Small intestine (tissue), 7 donors: ENCODE data around the gene KCNN3. TPM values are rescaled to one million over a fixed set of nuclear protein-coding genes. Genes with fewer than 3 reads are reported as not detected.
A peak's percentile ranks its signal among the peaks of the same experiment; 100 is the strongest.

ENCODE experiments used
- DNase-seq, 2 donors: peaks; one replicate each; pipeline versions ENCODE4 v3.0.0 to v3.0.0-alpha.2; 2013
- FAIRE-seq: peaks from 2 replicates; lab custom pipeline; 2012; peaks lifted over from hg19 to GRCh38; lab: Jason Lieb, UNC
- H3K27ac ChIP-seq, 3 donors: one replicate each; pipeline ENCODE4 v1.5.1; 2013; ENCODE audit warnings: low read length in 2 of 3, mild to moderate bottlenecking in 2 of 3, control low read depth in 1 of 3, inconsistent platforms in 1 of 3, low read depth in 1 of 3, moderate library complexity in 1 of 3
- H3K27me3 ChIP-seq, 3 donors: one replicate each; pipeline ENCODE4 v1.6.1; 2013; ENCODE audit warnings: low read length in 3 of 3, inconsistent platforms in 1 of 3; ENCODE audit not compliant: control insufficient read depth in 3 of 3, insufficient read depth in 3 of 3
- H3K36me3 ChIP-seq, 3 donors: one replicate each; pipeline ENCODE4 v1.6.1; 2013; ENCODE audit warnings: low read length in 3 of 3, inconsistent platforms in 1 of 3, low read depth in 1 of 3, mild to moderate bottlenecking in 1 of 3, moderate library complexity in 1 of 3; ENCODE audit not compliant: control insufficient read depth in 3 of 3, insufficient read depth in 2 of 3
- H3K4me1 ChIP-seq, 3 donors: one replicate each; pipeline ENCODE4 v1.6.1; 2013; ENCODE audit warnings: low read length in 2 of 3, inconsistent platforms in 1 of 3, low read depth in 1 of 3, mild to moderate bottlenecking in 1 of 3, moderate library complexity in 1 of 3; ENCODE audit not compliant: control insufficient read depth in 3 of 3, insufficient read depth in 2 of 3
- H3K4me3 ChIP-seq, 3 donors: one replicate each; pipeline ENCODE4 v1.5.1; 2013; ENCODE audit warnings: low read length in 3 of 3, control low read depth in 1 of 3, inconsistent platforms in 1 of 3, low read depth in 1 of 3, mild to moderate bottlenecking in 1 of 3, moderate library complexity in 1 of 3
- H3K9me3 ChIP-seq, 2 donors: one replicate each; pipeline ENCODE4 v1.6.1; 2013; ENCODE audit warnings: low read depth in 1 of 2, low read length in 1 of 2; ENCODE audit not compliant: control insufficient read depth in 2 of 2, insufficient read depth in 1 of 2
- WGBS, 3 donors: extraction: QIAGEN DNeasy Blood & Tissue Kit; methylation state at CpG; one replicate each; pipeline ENCODE4 v1.1.7; 2013; 5-methylcytosine and 5-hydroxymethylcytosine counted together
- polyA plus RNA-seq, 4 donors: library from polyadenylated mRNA; stranded (reverse) in 3 of 4; unstranded in 1 of 4; fragments of 200-250 nt in 3 of 4; fragments of 120-200 nt in 1 of 4; gene quantifications; one replicate each; pipeline versions ENCODE4 v1.2.1 to v1.2.3, GENCODE V29; 2013
- donor health status: healthy with polysubstance abuse.
- donor health status: control.
- donor health status: control.
- donor health status: Bipolar disorder and iron deficiency.
- donor health status: healthy.

Gene KCNN3
- polyA plus RNA-seq, 4 donors = 0.27 to 1.6 (median 0.94) TPM

DNA sequence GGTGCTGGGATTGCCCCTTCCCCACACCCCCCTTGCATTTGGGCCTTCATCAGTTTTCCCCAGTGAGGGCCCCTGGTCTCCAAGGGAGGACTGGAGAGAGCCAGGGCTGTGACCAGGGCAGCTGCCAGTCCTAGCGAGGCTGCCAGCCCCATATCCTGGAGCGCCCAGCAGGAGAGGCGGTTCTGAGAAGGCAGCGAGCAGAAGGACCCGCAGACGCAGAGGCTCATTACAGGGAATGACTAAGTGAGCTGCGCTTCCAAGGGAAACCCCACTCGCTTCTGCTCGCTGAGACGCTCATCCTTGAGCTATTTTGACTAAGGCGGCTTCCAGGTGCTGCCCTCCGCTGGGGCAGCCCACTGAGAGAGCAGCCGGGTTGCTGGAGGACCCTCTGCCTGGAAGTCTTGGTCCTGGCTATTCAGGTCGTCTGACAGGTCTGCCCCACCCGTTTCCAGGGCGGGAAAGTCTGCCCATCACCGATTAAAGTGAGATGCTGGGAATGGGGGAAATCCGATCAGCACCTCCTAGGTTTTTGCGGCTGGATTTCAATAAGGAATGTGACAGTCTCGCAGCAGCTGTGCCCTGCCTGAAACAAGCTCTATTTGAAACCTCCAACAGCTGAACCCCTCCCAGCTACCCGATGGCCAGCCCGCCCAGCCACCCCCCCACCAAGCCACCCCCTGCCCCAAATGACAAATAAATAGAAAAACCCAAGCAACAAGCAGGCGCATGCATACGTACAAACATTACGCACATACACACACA lies 2.8 kb downstream of the KCNN3 start:
- WGBS, 3 donors = 17 to 26% (median 21%) methylated on average over 25 of the region's 25 CpGs
- H3K36me3 ChIP-seq = no peaks in the 10 kb centered on the region
- FAIRE-seq = no peak
- no peaks in the 10 kb centered on the region for H3K9me3 ChIP-seq
- peaks cover 0 to 9% (median 0%) of the 10 kb centered on the region in 3 donors for H3K4me1 ChIP-seq
- peak overlapping the region in 1 of 3 donors; percentile 5 for H3K27ac ChIP-seq
- DNase-seq = no peak
- peaks cover 0 to 56% (median 6%) of the 10 kb centered on the region in 3 donors for H3K27me3 ChIP-seq
- peak overlapping the region in 1 of 3 donors; percentile 41 for H3K4me3 ChIP-seq

DNA sequence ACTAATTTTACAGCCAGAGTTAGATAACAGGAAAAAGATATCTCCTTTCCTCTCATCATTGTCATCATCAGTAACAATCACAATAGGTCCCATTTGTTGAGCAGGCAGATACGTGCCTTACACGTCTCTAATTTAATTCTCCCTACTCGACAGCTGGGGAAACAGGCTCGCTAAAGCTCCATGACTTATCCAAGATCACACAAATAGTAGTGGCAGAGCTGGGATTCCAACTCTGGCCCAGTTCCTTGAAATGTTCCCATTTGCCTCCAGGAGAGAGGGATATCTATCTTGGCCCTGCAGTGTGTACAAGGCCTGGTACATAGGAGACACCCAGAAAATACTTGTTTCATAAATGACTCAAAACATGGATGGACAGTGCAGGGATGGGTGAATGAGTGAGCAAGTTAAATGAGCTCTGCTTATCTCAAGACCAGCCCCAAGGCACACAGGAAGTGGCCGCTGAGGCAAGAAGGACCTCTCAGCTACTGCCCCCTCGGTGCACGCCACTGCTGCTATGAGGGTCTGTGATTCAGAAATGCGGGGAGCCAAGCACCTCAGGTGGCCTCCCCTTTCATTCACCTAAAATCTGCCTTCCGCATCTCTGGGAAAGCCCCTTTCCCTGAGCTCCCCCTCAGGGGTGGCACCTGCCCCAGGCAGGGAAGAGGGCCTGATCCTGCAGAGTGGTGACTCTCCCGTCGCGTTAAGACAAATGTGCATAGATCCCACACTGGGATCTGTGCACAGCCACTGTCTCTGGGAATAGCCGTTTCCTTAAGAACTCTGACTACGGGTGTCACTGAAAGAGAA lies 3.6 kb downstream of the KCNN3 start:
- no peaks in the 10 kb centered on the region for H3K9me3 ChIP-seq
- peak overlapping the region in 1 of 3 donors; percentile 26 for H3K4me3 ChIP-seq
- H3K4me1 ChIP-seq = peaks cover 0 to 9% (median 0%) of the 10 kb centered on the region in 3 donors
- WGBS, 3 donors = 76 to 81% (median 79%) methylated on average over 14 of the region's 14 CpGs
- H3K27ac ChIP-seq = no peak overlapping the region
- DNase-seq = no peak
- no peak for FAIRE-seq
- H3K36me3 ChIP-seq = no peaks in the 10 kb centered on the region
- H3K27me3 ChIP-seq = peaks cover 0 to 61% (median 6%) of the 10 kb centered on the region in 3 donors

DNA sequence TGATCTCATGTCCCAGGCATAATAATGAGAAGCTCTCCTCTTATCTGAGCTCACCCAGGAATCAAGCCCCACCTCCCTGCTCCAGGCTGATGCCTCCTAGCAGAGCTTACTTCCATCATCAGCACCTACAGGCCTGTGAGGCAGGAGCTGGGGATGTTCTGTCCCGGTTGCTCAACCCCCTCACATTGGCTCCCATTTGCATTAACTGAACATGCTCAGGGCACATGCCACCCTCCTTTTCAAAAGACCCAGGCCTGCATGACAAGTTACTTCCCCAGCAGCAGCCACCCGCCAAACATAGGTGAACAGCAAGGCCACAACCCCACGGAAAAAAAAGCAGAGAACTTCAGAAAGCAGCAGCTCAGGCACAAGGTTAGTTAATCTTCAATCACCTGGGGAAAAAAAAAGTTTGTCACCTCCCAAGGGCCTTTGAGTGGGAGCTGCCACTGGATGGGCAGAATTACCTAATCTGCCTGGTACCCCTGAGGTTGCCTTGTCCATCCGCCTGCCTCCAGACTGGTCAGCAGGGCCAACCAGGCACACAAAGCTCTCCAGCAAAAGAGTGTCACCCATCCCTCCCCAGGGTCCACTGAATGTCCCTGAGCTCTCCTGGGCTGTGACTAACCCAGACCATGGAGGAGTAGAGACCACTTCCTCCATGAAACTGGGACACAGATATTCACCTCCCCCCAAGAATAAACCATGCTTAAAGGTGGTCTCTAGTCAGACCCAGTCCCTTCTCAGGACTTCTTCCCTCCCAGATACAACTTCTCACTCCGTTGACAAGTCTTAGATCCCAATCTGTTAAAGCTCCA lies 4.4 kb downstream of the KCNN3 start:
- 52 to 78% (median 58%) methylated on average over 5 of the region's 5 CpGs for WGBS, 3 donors
- no peaks in the 10 kb centered on the region for H3K9me3 ChIP-seq
- no peak overlapping the region for H3K4me3 ChIP-seq
- H3K4me1 ChIP-seq = peaks cover 0 to 8% (median 0%) of the 10 kb centered on the region in 3 donors
- H3K27me3 ChIP-seq = peaks cover 0 to 64% (median 6%) of the 10 kb centered on the region in 3 donors
- no peak for FAIRE-seq
- no peak overlapping the region for H3K27ac ChIP-seq
- no peak for DNase-seq
- no peaks in the 10 kb centered on the region for H3K36me3 ChIP-seq

DNA sequence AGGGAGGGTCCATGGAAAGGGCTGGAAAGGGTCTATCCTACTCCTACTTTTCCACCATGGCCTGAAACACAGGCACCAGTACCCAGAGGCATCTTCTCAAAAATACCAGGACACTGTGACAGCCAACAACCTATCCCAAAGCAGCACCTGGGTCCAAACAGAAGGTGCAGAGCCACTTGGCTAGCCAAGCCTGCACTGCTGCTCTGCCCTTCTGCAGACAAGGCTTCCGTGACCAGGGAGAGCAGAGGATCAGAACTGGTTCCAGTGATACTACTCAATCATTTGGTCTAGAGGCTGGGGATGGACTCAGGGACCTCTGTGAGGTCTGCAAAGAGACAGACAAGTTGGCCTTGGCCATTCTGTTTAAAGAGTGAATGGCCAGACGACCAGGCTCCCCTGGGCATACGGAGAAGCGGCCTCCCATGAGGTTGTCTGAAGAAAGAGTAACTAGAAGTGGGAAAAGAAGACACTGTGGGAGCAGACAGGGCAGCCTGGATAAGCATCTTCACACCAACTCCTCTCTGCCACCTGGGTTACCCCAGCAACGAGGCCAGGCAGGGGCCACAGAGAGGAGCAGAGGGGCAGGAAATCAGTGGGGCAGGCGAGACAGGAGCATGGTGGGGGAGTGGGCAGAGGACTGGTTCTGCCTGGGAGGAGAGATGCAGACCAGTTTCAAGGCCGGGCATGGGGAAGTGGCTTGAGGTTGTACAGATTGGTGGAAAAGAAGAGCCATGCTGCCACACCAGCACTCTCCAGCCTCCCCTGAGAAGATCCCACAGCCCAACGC lies 5.7 kb downstream of the KCNN3 start:
- WGBS, 3 donors = 80 to 89% (median 83%) methylated on average over 8 of the region's 8 CpGs
- Histone ChIP-seq H3K36me3 (no peaks in the 10 kb centered on the region), H3K4me3 (no peak overlapping the region), H3K9me3 (no peaks in the 10 kb centered on the region), H3K27me3 (peaks cover 0 to 62% (median 6%) of the 10 kb centered on the region in 3 donors), H3K27ac (no peak overlapping the region), H3K4me1 (no peaks in the 10 kb centered on the region)
- no peak for DNase-seq
- no peak for FAIRE-seq

DNA sequence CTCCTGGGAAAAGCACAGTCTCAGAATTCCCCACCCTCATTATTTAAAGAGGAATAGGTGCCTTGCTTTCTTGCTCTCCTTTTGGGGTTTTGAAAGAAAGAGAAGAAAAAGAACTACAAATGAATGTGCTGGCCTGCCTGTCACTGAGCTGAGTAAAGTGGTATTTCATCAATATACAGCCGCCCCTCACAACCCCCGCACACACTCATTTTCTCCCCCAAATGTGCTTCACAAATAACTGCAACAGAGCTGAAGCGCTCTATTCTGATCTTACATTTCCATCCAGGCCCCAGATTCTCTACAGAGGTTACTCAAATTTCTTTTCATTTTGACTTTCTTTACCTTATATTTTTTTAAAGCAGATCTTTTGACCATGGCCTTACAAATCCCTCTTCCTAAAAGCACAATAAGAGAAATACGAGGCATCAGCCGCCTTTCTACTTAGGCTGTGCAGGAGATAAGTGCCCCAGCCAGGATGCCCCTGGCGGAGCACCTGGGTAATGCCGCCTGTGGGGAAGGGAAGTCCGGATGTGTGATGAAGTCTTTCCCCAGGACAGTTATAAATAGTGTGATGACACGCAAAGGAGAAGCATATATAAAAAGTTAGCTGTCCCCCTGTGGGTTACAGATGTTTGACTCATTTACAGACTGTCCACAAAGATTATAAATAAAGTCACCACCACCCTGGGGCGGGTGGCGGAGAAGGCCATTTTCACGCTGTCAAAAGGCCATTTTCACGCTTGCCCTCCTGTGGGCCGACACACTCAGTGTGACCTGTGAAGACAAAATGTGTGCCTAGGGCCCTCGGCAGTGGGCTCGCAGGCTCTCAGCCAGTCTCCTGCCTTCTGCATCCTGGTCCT lies 6.5 kb downstream of the KCNN3 start:
- DNase-seq (peak; percentile 47 to 52), FAIRE-seq (no peak)
- no peaks in the 10 kb centered on the region for H3K36me3 ChIP-seq
- no peaks in the 10 kb centered on the region for H3K4me1 ChIP-seq
- H3K27ac ChIP-seq = no peak overlapping the region
- 63 to 75% (median 70%) methylated on average over 16 of the region's 16 CpGs for WGBS, 3 donors
- peaks cover 0 to 61% (median 6%) of the 10 kb centered on the region in 3 donors for H3K27me3 ChIP-seq
- no peak overlapping the region for H3K4me3 ChIP-seq
- H3K9me3 ChIP-seq = no peaks in the 10 kb centered on the region

DNA sequence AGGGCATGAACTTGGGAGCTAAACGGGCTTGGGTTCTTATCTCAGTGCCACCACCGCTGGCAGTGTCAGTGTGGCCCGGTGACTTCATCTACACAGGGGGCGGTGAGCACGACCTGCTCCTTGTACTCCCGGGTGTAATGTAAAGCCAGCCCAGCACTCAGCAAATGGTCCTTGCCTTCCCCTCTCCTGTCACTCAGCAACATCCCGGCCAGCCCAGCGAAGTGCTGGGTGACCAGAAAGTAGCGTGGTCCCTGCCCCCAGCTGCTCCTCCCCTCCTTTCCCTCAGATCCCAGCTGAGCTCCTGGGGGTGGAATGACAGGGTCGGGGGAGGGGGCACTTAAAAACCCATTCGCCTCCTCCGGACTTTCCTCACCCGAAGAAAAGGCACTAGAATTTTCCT lies 7.2 kb downstream of the KCNN3 start:
- FAIRE-seq (no peak), DNase-seq (no peak)
- Histone ChIP-seq H3K4me1 (no peaks in the 10 kb centered on the region), H3K9me3 (no peaks in the 10 kb centered on the region), H3K27me3 (peaks cover 0 to 55% (median 3%) of the 10 kb centered on the region in 3 donors), H3K36me3 (no peaks in the 10 kb centered on the region), H3K4me3 (no peak overlapping the region), H3K27ac (no peak overlapping the region)
- WGBS, 3 donors = 29 to 54% (median 41%) methylated on average over 13 of the region's 13 CpGs

DNA sequence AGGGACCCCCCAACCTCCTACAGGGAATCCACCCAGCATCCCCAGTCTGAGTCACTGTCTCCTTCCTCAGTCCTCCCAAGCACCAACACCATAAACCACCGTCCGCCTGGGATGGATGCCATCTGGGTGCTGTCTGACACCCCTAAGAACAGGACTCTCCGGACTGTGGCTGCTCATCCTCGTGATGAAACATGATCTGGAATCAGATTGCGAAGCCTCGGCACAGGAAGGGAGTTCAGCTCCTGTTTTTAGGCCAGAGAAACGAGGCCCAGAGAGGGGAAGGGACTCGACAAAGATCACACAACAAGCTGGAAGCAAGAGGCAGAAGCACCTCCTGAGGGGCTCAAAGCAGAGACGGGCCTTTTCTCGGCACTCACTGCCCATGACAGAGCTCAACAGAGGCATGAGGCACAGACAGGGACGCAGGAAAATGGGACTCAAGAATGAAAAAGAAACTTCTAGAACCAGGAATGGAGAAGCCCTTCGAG lies 8.4 kb downstream of the KCNN3 start:
- Histone ChIP-seq H3K36me3 (no peaks in the 10 kb centered on the region), H3K4me1 (no peaks in the 10 kb centered on the region), H3K9me3 (no peaks in the 10 kb centered on the region), H3K27ac (peak overlapping the region in 1 of 3 donors; percentile 24), H3K27me3 (peaks cover 0 to 43% (median 0%) of the 10 kb centered on the region in 3 donors), H3K4me3 (no peak overlapping the region)
- WGBS, 3 donors = 74 to 81% (median 80%) methylated on average over 12 of the region's 12 CpGs
- FAIRE-seq (no peak), DNase-seq (no peak)
